Measurements from ENCODE around the gene ANKRD13A. TPM values are rescaled to one million over a fixed set of nuclear protein-coding genes. Genes with fewer than 3 reads are reported as not detected.

Gene ANKRD13A
- total and polyA plus RNA-seq, 2 experiments from 2014 or later: 5.7 to 25.6 TPM

GRCh38 chr12:110080410-110080809 lies 81.2 kb downstream of the ANKRD13A start:
- Histone ChIP-seq H3K4me1 (ENCODE audit: insufficient read depth) (no peaks in the 10 kb centered on the region), H3K4me3 (no peak overlapping the region), H3K4me2 (no peak overlapping the region), H3K9me2 (ENCODE audit: insufficient read depth) (0 out of 2 replicates have a peak, but pooled peaks cover 6% of the 10 kb centered on the region), H3K27ac (ENCODE audit: low read depth) (no peak overlapping the region), H3K27me3 (ENCODE audit: insufficient read depth) (no peaks in the 10 kb centered on the region), H3F3A (replicated peaks; ENCODE audit: low read depth) (no peaks in the 10 kb centered on the region), H3K79me2 (replicated peaks; ENCODE audit: insufficient read depth) (no peaks in the 10 kb centered on the region), H3K36me3 (ENCODE audit: insufficient read depth) (no peaks in the 10 kb centered on the region), H4K20me1 (replicated peaks; ENCODE audit: insufficient read depth) (no peaks in the 10 kb centered on the region), H2AFZ (peak overlapping the region; percentile 96; the same call in 1 of the 2 replicates)
- no peak for DNase-seq (ENCODE audit: low spot score)
- Mint-ChIP-seq H3K27me3 (ENCODE audit: insufficient read depth, low read depth, poor library complexity) (no peaks in the 10 kb centered on the region), H3K4me3 (no peak overlapping the region), H3K4me1 (no peaks in the 10 kb centered on the region), H3K36me3 (ENCODE audit: low read depth) (no peaks in the 10 kb centered on the region), H3K9me3 (no peaks in the 10 kb centered on the region), H3K27ac (no peak overlapping the region)
- TF ChIP-seq CTCF (conservative IDR thresholded peaks at IDR 0.05; ENCODE audit: low read depth in 2 of 2): no peak
- TF ChIP-seq EZH2 (IDR thresholded peaks at IDR 0.05; ENCODE audit: low read depth, unreplicated experiment): no peak
- TF ChIP-seq POLR2AphosphoS5 (IDR thresholded peaks at IDR 0.05; ENCODE audit: low read depth): no peak
- no peak for TF ChIP-seq ZNF462 (CRISPR knock-in tag; IDR thresholded peaks at IDR 0.05)
- TF ChIP-seq EZH2phosphoT487 (IDR thresholded peaks at IDR 0.05; ENCODE audit: unreplicated experiment): no peak
- TF ChIP-seq REST (IDR thresholded peaks at IDR 0.05; ENCODE audit: unreplicated experiment): no peak
- no peak for TF ChIP-seq NANOG (IDR thresholded peaks at IDR 0.05; ENCODE audit: borderline replicate concordance)
- ATAC-seq: no peak

Measured in GM23338 (cell line).